Type B pancreatic cell (in vitro differentiated cells): ENCODE measurements around the gene XPO1. TPM values are rescaled to one million over a fixed set of nuclear protein-coding genes. Genes with fewer than 3 reads are reported as not detected.
"Not testable (repeated sequence)": the region's sequence is repeated elsewhere in the genome, so short reads cannot be mapped to it uniquely, and the experiment has no call there.

Experiments
- DNase-seq: peaks from one replicate; pipeline ENCODE4 v3.0.0; 2021; ENCODE audit warnings: mixed read lengths; ENCODE audit not compliant: unreplicated experiment; ENCODE audit errors: extremely low spot score
- H3K27ac Mint-ChIP-seq: 2 replicates; pipeline ENCODE4 v1.8.0; 2021; ENCODE audit warnings: mild to moderate bottlenecking, mixed read lengths
- H3K27me3 Mint-ChIP-seq: 2 replicates; pipeline ENCODE4 v1.8.0; 2021; ENCODE audit warnings: mixed read lengths
- H3K36me3 Mint-ChIP-seq: 2 replicates; pipeline ENCODE4 v1.8.0; 2021; ENCODE audit warnings: mixed read lengths
- H3K4me1 Mint-ChIP-seq: one replicate; pipeline ENCODE4 v1.8.0; 2021; ENCODE audit warnings: mixed read lengths; ENCODE audit not compliant: unreplicated experiment
- H3K4me3 Mint-ChIP-seq: 2 replicates; pipeline ENCODE4 v1.8.0; 2021; ENCODE audit warnings: mild to moderate bottlenecking, mixed read lengths
- H3K9me3 Mint-ChIP-seq: 2 replicates; pipeline ENCODE4 v1.8.0; 2021; ENCODE audit warnings: mixed read lengths
- CTCF ChIP-seq: fragments of 200-600 bp; sonication (generic); conservative IDR thresholded peaks from 2 replicates; pipeline ENCODE4 v1.5.0; 2021; ENCODE audit warnings: antibody characterized with exemption, mild to moderate bottlenecking
- total RNA-seq: library from RNA; stranded (reverse); gene quantifications from 2 replicates; pipeline ENCODE4 v1.2.1, GENCODE V29; 2021; ENCODE audit warnings: low replicate concordance

Gene XPO1
- total RNA-seq, 1 donor from 2014 or later: 227 TPM

DNA sequence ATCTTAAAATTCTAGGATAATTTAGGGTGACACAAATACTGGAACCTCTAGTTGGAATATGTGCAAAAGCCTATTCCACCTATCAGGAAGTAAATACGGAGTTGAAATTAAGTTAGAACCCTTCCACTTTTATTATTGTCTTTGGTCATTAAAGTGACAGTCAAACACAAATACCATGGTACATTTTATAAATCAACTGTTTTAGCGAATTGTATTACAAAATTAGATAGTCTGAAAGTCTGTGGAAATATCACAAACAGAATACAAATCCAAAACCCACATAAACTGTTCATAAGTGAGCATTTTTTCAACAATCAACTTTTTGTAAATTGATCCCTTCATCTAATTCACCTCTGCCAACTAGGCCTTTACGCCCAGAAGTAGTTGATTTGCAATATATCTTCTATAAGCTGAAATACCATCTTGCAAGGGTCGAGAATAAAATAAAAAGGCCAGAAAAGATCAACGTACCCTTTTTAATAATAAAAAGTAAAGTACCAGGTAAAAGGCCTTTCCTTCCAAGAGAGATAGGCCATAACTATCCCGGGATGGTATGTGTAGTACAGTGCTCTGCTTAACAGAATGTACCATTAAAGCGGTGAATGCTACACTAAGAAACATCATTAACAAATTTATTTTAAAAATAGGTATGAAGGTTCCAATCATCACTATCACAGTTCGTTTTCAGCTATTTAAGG lies 68.6 kb downstream of the XPO1 start:
- no peaks in the 10 kb centered on the region for H3K9me3 Mint-ChIP-seq
- H3K4me1 Mint-ChIP-seq: peaks cover 18% of the 10 kb centered on the region
- peak overlapping the region; percentile 95 for H3K27ac Mint-ChIP-seq

GRCh38 chr2:61468231-61468630 lies 69.9 kb downstream of the XPO1 start:
- not testable (repeated sequence) for H3K9me3 Mint-ChIP-seq, H3K27me3 Mint-ChIP-seq, H3K27ac Mint-ChIP-seq, DNase-seq, H3K36me3 Mint-ChIP-seq, H3K4me3 Mint-ChIP-seq
- peaks cover 23% of the 10 kb centered on the region for H3K4me1 Mint-ChIP-seq

More for the DNA sequence above, 68.6 kb downstream of the XPO1 start:
- no peak for TF ChIP-seq CTCF
- Mint-ChIP-seq H3K4me3 (peak overlapping the region; percentile 94), H3K27me3 (no peaks in the 10 kb centered on the region), H3K36me3 (peaks cover 7% of the 10 kb centered on the region)
- DNase-seq: no peak

DNA sequence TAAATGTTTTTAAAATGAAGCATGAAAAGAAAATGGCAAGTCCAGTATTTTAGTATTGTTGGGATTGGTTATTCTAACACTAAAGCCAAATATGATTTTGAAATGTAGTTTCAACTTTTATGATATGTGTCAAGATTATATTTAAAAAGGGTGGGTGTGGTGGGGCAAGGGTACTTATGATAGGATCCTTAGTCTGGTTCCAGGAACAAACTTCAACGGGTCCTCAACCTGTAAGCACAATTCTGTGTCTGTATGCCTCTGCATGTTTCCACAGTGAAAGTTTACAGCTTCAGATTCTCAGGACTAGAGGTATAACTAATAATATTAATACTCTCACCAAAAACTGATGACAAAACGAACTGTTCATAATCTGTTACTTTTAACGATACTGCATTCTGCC lies 73.1 kb downstream of the XPO1 start:
- DNase-seq: no peak
- Mint-ChIP-seq H3K4me3 (no peak overlapping the region), H3K4me1 (peaks cover 17% of the 10 kb centered on the region), H3K9me3 (no peaks in the 10 kb centered on the region), H3K36me3 (peaks cover 3% of the 10 kb centered on the region), H3K27ac (no peak overlapping the region), H3K27me3 (no peaks in the 10 kb centered on the region)
- no peak for TF ChIP-seq CTCF

- Mint-ChIP-seq H3K36me3 (peaks cover 7% of the 10 kb centered on the region), H3K4me1 (peaks cover 12% of the 10 kb centered on the region), H3K27ac (no peak overlapping the region), H3K4me3 (no peak overlapping the region), H3K9me3 (no peaks in the 10 kb centered on the region), H3K27me3 (no peaks in the 10 kb centered on the region)
- DNase-seq: no peak
- TF ChIP-seq CTCF: no peak
These were observed 74.2 kb downstream of the XPO1 start for GRCh38 chr2:61463769-61464475.

GRCh38 chr2:61461404-61461803 lies 76.8 kb downstream of the XPO1 start:
- peaks cover 7% of the 10 kb centered on the region for H3K36me3 Mint-ChIP-seq

More at GRCh38 chr2:61461404-61461803, 76.8 kb downstream of the XPO1 start:
- Mint-ChIP-seq H3K27ac (no peak overlapping the region), H3K9me3 (no peaks in the 10 kb centered on the region), H3K4me3 (no peak overlapping the region), H3K4me1 (peaks cover 12% of the 10 kb centered on the region), H3K27me3 (no peaks in the 10 kb centered on the region)
- DNase-seq: no peak
- no peak for TF ChIP-seq CTCF
